ENCODE measurements around the gene PCDHGA1. TPM values are rescaled to one million over a fixed set of nuclear protein-coding genes. Genes with fewer than 3 reads are reported as not detected.
"Not testable (repeated sequence)": the region's sequence is repeated elsewhere in the genome, so short reads cannot be mapped to it uniquely, and the experiment has no call there.

Gene PCDHGA1
- total and polyA plus RNA-seq, 2 experiments from 2014 or later, result 1.2 to 1.7 TPM

DNA sequence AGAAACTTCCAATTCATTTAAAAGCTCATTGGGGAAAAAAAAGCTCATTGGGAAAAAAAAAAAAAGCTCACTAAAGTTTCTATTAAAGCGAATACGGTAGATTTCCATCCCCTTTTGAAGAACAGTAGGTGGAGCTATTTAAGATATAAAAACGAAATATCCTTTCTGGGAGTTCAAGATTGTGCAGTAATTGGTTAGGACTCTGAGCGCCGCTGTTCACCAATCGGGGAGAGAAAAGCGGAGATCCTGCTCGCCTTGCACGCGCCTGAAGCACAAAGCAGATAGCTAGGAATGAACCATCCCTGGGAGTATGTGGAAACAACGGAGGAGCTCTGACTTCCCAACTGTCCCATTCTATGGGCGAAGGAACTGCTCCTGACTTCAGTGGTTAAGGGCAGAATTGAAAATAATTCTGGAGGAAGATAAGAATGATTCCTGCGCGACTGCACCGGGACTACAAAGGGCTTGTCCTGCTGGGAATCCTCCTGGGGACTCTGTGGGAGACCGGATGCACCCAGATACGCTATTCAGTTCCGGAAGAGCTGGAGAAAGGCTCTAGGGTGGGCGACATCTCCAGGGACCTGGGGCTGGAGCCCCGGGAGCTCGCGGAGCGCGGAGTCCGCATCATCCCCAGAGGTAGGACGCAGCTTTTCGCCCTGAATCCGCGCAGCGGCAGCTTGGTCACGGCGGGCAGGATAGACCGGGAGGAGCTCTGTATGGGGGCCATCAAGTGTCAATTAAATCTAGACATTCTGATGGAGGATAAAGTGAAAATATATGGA, 100.2 kb downstream of the PCDHGA1 start, which contains the start of gene PCDHGA12:
PCDHGA12 (plus strand) TSS at position 176 of the 782 bp plus-strand sequence; CDS start at position 429, 253 bp downstream.
- H3K36me3 ChIP-seq, result no peaks in the 10 kb centered on the region
- H3K27ac ChIP-seq, result no peak within 1 kb of the TSS
- H3K4me3 ChIP-seq, result no peak within 1 kb of the TSS
- H3K4me1 ChIP-seq (ENCODE audit: low read depth), result no peaks in the 10 kb centered on the region
- peaks cover 9% of the 10 kb centered on the region for H3K9me3 ChIP-seq (ENCODE audit: low read depth)
- H3K27me3 ChIP-seq, result no peaks in the 10 kb centered on the region
- DNase-seq (ENCODE audit: low read depth in 1 of 2, low spot score in 1 of 2), result peak in 1 of 2 donors; percentile 95
- TF ChIP-seq, protein P1, sequence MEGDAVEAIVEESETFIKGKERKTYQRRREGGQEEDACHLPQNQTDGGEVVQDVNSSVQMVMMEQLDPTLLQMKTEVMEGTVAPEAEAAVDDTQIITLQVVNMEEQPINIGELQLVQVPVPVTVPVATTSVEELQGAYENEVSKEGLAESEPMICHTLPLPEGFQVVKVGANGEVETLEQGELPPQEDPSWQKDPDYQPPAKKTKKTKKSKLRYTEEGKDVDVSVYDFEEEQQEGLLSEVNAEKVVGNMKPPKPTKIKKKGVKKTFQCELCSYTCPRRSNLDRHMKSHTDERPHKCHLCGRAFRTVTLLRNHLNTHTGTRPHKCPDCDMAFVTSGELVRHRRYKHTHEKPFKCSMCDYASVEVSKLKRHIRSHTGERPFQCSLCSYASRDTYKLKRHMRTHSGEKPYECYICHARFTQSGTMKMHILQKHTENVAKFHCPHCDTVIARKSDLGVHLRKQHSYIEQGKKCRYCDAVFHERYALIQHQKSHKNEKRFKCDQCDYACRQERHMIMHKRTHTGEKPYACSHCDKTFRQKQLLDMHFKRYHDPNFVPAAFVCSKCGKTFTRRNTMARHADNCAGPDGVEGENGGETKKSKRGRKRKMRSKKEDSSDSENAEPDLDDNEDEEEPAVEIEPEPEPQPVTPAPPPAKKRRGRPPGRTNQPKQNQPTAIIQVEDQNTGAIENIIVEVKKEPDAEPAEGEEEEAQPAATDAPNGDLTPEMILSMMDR (IDR thresholded peaks at IDR 0.05; ENCODE audit: low read depth, low read length), result peak; percentile 72

DNA sequence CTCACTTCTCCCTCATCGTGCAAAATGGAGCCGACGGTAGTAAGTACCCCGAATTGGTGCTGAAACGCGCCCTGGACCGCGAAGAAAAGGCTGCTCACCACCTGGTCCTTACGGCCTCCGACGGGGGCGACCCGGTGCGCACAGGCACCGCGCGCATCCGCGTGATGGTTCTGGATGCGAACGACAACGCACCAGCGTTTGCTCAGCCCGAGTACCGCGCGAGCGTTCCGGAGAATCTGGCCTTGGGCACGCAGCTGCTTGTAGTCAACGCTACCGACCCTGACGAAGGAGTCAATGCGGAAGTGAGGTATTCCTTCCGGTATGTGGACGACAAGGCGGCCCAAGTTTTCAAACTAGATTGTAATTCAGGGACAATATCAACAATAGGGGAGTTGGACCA, 101.0 kb downstream of the PCDHGA1 start:
- Histone ChIP-seq H3K9me3 (ENCODE audit: low read depth) (peaks cover 5% of the 10 kb centered on the region), H3K4me1 (ENCODE audit: low read depth) (no peaks in the 10 kb centered on the region), H3K36me3 (no peaks in the 10 kb centered on the region), H3K4me3 (no peak overlapping the region), H3K27me3 (no peaks in the 10 kb centered on the region), H3K27ac (no peak overlapping the region)
- peak in 1 of 2 donors; percentile 67 for DNase-seq (ENCODE audit: low read depth in 1 of 2, low spot score in 1 of 2)
- TF ChIP-seq, protein P1 (IDR thresholded peaks at IDR 0.05; ENCODE audit: low read depth, low read length), result no peak

DNA sequence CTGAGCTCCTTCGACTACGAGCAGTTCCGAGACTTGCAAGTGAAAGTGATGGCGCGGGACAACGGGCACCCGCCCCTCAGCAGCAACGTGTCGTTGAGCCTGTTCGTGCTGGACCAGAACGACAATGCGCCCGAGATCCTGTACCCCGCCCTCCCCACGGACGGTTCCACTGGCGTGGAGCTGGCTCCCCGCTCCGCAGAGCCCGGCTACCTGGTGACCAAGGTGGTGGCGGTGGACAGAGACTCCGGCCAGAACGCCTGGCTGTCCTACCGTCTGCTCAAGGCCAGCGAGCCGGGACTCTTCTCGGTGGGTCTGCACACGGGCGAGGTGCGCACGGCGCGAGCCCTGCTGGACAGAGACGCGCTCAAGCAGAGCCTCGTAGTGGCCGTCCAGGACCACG, 102.0 kb downstream of the PCDHGA1 start:
- H3K27ac ChIP-seq; H3K36me3 ChIP-seq; H3K9me3 ChIP-seq (ENCODE audit: low read depth); H3K27me3 ChIP-seq; H3K4me1 ChIP-seq (ENCODE audit: low read depth); DNase-seq (ENCODE audit: low read depth in 1 of 2, low spot score in 1 of 2); H3K4me3 ChIP-seq: not testable (repeated sequence)

DNA sequence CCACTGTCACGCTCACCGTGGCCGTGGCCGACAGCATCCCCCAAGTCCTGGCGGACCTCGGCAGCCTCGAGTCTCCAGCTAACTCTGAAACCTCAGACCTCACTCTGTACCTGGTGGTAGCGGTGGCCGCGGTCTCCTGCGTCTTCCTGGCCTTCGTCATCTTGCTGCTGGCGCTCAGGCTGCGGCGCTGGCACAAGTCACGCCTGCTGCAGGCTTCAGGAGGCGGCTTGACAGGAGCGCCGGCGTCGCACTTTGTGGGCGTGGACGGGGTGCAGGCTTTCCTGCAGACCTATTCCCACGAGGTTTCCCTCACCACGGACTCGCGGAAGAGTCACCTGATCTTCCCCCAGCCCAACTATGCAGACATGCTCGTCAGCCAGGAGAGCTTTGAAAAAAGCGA, 102.4 kb downstream of the PCDHGA1 start:
- not testable (repeated sequence) for H3K4me3 ChIP-seq; H3K9me3 ChIP-seq (ENCODE audit: low read depth); H3K27ac ChIP-seq; H3K27me3 ChIP-seq; DNase-seq (ENCODE audit: low read depth in 1 of 2, low spot score in 1 of 2); H3K36me3 ChIP-seq; H3K4me1 ChIP-seq (ENCODE audit: low read depth)

DNA sequence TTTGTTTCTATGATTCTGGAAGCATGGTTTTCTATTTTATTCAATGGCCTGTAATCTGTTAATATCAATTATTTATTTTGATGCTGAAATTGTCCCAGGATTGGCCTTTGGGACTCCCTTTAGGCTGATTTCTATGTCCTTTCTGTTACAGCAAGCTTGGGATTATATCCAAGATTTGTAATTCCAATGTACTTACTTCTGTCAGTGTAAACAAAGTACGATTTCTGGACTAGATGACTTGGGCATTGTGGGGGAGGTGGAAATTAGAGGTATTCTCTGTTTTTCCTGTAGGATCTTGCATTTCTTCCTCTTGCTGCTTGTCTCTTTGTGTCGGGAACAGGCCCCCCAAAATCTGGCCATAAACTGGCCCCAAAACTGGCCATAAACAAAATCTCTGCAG, 103.7 kb downstream of the PCDHGA1 start:
- no peaks in the 10 kb centered on the region for H3K4me1 ChIP-seq (ENCODE audit: low read depth)
- no peak for DNase-seq (ENCODE audit: low read depth in 1 of 2, low spot score in 1 of 2)
- no peaks in the 10 kb centered on the region for H3K36me3 ChIP-seq
- no peak overlapping the region for H3K27ac ChIP-seq
- TF ChIP-seq, protein P1 (IDR thresholded peaks at IDR 0.05; ENCODE audit: low read depth, low read length), result no peak
- H3K27me3 ChIP-seq, result no peaks in the 10 kb centered on the region
- H3K4me3 ChIP-seq, result no peak overlapping the region
- peaks cover 5% of the 10 kb centered on the region for H3K9me3 ChIP-seq (ENCODE audit: low read depth)

DNA sequence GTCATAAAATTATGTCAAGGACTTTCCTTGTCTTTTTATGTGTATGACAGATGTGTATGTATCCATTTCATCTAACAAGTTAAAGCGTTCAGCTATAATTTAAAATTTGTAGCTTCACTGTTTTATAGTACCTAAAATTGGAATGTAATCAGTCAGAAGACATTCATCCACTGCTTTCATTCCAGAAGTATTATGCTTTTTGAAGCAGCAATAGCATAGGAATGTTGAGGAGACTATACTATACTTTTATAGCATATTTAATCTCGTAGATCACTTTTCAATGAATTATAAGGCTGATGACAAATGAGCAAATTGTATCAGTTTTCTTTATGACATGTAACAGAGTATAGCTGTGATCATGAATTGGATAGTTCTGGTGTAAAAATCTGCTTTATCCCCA, 106.9 kb downstream of the PCDHGA1 start:
- no peaks in the 10 kb centered on the region for H3K4me1 ChIP-seq (ENCODE audit: low read depth)
- TF ChIP-seq, protein P1 (IDR thresholded peaks at IDR 0.05; ENCODE audit: low read depth, low read length), result no peak
- no peaks in the 10 kb centered on the region for H3K36me3 ChIP-seq

More for the DNA sequence above, 106.9 kb downstream of the PCDHGA1 start:
- DNase-seq (ENCODE audit: low read depth in 1 of 2, low spot score in 1 of 2), result no peak
- Histone ChIP-seq H3K9me3 (ENCODE audit: low read depth) (no peaks in the 10 kb centered on the region), H3K27ac (no peak overlapping the region), H3K4me3 (no peak overlapping the region), H3K27me3 (no peaks in the 10 kb centered on the region)

All from cardiac muscle cell (in vitro differentiated cells and primary cell).